Chondrocyte (in vitro differentiated cells): ENCODE measurements around the gene SLC52A1. TPM values are rescaled to one million over a fixed set of nuclear protein-coding genes. Genes with fewer than 3 reads are reported as not detected.

Source experiments
- DNase-seq: peaks from one replicate; pipeline ENCODE4 v3.0.0; 2021; ENCODE audit warnings: mixed read lengths, low spot score
- H3K27ac Mint-ChIP-seq: one replicate; pipeline ENCODE4 v1.8.0; 2021; ENCODE audit warnings: mild to moderate bottlenecking, moderate library complexity, mixed read lengths; ENCODE audit not compliant: unreplicated experiment
- H3K27me3 Mint-ChIP-seq: 2 replicates; pipeline ENCODE4 v1.8.0; 2021; ENCODE audit warnings: low read depth, mixed read lengths
- H3K36me3 Mint-ChIP-seq: 2 replicates; pipeline ENCODE4 v1.8.0; 2021; ENCODE audit warnings: low read depth, mixed read lengths
- H3K4me1 Mint-ChIP-seq: 2 replicates; pipeline ENCODE4 v1.8.0; 2021; ENCODE audit warnings: low read depth, mild to moderate bottlenecking, mixed read lengths
- H3K4me3 Mint-ChIP-seq: one replicate; pipeline ENCODE4 v1.8.0; 2021; ENCODE audit warnings: mild to moderate bottlenecking, moderate library complexity, mixed read lengths; ENCODE audit not compliant: unreplicated experiment
- H3K9me3 Mint-ChIP-seq: 2 replicates; pipeline ENCODE4 v1.8.0; 2021; ENCODE audit warnings: low read depth, mixed read lengths
- CTCF ChIP-seq: fragments of 200-600 bp; sonication (generic); IDR thresholded peaks from 2 replicates; pipeline ENCODE4 v1.5.0; 2021; ENCODE audit warnings: antibody characterized with exemption, mild to moderate bottlenecking, moderate library complexity
- total RNA-seq: library from RNA; stranded (reverse); gene quantifications from 3 replicates; pipeline ENCODE4 v1.2.1, GENCODE V29; 2021

SLC52A1 gene
- total RNA-seq, 1 donor from 2014 or later, result not detected

- Mint-ChIP-seq H3K9me3 (no peaks in the 10 kb centered on the region), H3K27me3 (no peaks in the 10 kb centered on the region), H3K4me1 (peaks cover 24% of the 10 kb centered on the region), H3K36me3 (peaks cover 15% of the 10 kb centered on the region), H3K4me3 (peak overlapping the region; percentile 92), H3K27ac (peak overlapping the region; percentile 54)
- no peak for DNase-seq
- no peak for TF ChIP-seq CTCF
Measured at GRCh38 chr17:4998027-4998731, 37.0 kb downstream of the SLC52A1 start.

- peaks cover 12% of the 10 kb centered on the region for H3K36me3 Mint-ChIP-seq
- H3K9me3 Mint-ChIP-seq, result no peaks in the 10 kb centered on the region
- TF ChIP-seq CTCF, result peak; percentile 43
- H3K4me3 Mint-ChIP-seq, result peak within 1 kb of the TSS; percentile 92
- H3K27ac Mint-ChIP-seq, result peak within 1 kb of the TSS; percentile 54
- no peaks in the 10 kb centered on the region for H3K27me3 Mint-ChIP-seq
- H3K4me1 Mint-ChIP-seq, result peaks cover 24% of the 10 kb centered on the region
- DNase-seq, result no peak
Measured at GRCh38 chr17:4997302-4998026, 37.8 kb downstream of the SLC52A1 start, which contains the start of the genes INCA1 and KIF1C. INCA1 (minus strand) TSS chr17:4997522; CDS start chr17:4994437, 3,085 bp downstream. KIF1C (plus strand) TSS chr17:4997950; CDS start chr17:5000247, 2,297 bp downstream.

GRCh38 chr17:4994081-4994595 is 41.1 kb downstream of the SLC52A1 start:
- no peaks in the 10 kb centered on the region for H3K36me3 Mint-ChIP-seq
- TF ChIP-seq CTCF, result no peak
- no peak overlapping the region for H3K27ac Mint-ChIP-seq
- no peak overlapping the region for H3K4me3 Mint-ChIP-seq
- DNase-seq, result no peak
- H3K4me1 Mint-ChIP-seq, result peaks cover 12% of the 10 kb centered on the region
- H3K9me3 Mint-ChIP-seq, result no peaks in the 10 kb centered on the region
- H3K27me3 Mint-ChIP-seq, result no peaks in the 10 kb centered on the region

GRCh38 chr17:4987767-4988567 is 47.3 kb downstream of the SLC52A1 start:
- no peak for DNase-seq
- H3K9me3 Mint-ChIP-seq, result no peaks in the 10 kb centered on the region
- H3K4me3 Mint-ChIP-seq, result peak overlapping the region; percentile 88
- H3K36me3 Mint-ChIP-seq, result no peaks in the 10 kb centered on the region
- no peak for TF ChIP-seq CTCF
- peaks cover 34% of the 10 kb centered on the region for H3K4me1 Mint-ChIP-seq
- no peaks in the 10 kb centered on the region for H3K27me3 Mint-ChIP-seq
- H3K27ac Mint-ChIP-seq, result peak overlapping the region; percentile 86
